Smooth muscle cell (in vitro differentiated cells): ENCODE data around the gene GFPT2. TPM values are rescaled to one million over a fixed set of nuclear protein-coding genes. Genes with fewer than 3 reads are reported as not detected.

Experiments
- DNase-seq: peaks from one replicate; lab custom pipeline; 2025; ENCODE audit not compliant: unreplicated experiment; lab: John Stamatoyannopoulos, UW
- H2AFZ ChIP-seq: fragments of 200-600 bp; sonication (generic); 2 replicates; pipeline ENCODE4 v1.6.0; 2016; ENCODE audit warnings: antibody characterized with exemption, low read depth, mild to moderate bottlenecking
- H3F3A ChIP-seq: fragments of 200-600 bp; sonication (generic); 2 replicates; pipeline ENCODE4 v1.6.0; 2017; ENCODE audit warnings: antibody characterized with exemption, low read depth
- H3K27ac ChIP-seq: fragments of 200-600 bp; sonication (generic); 2 replicates; pipeline ENCODE4 v1.5.1; 2016; ENCODE audit warnings: low read depth, mild to moderate bottlenecking
- H3K27me3 ChIP-seq: fragments of 200-600 bp; sonication (generic); 2 replicates; pipeline ENCODE4 v1.6.1; 2016; ENCODE audit warnings: low read depth, mild to moderate bottlenecking
- H3K36me3 ChIP-seq: fragments of 200-600 bp; sonication (generic); 2 replicates; pipeline ENCODE4 v1.5.1; 2016; ENCODE audit warnings: low read depth
- H3K4me1 ChIP-seq: fragments of 200-600 bp; sonication (generic); 2 replicates; pipeline ENCODE4 v1.5.1; 2016; ENCODE audit warnings: low read depth
- H3K4me2 ChIP-seq: fragments of 200-600 bp; sonication (generic); 2 replicates; pipeline ENCODE4 v1.6.0; 2016; ENCODE audit warnings: mild to moderate bottlenecking
- H3K4me3 ChIP-seq: fragments of 200-600 bp; sonication (generic); 2 replicates; pipeline ENCODE4 v1.5.1; 2016; ENCODE audit warnings: mild to moderate bottlenecking
- H3K79me2 ChIP-seq: fragments of 200-600 bp; sonication (generic); 2 replicates; pipeline ENCODE4 v1.6.0; 2016; ENCODE audit warnings: low read depth, mild to moderate bottlenecking
- H3K9ac ChIP-seq: fragments of 200-600 bp; sonication (generic); 2 replicates; pipeline ENCODE4 v1.6.0; 2016; ENCODE audit warnings: low read depth
- H3K9me3 ChIP-seq: fragments of 200-600 bp; sonication (generic); replicated peaks from 2 replicates; pipeline ENCODE4 v1.5.1; 2016; ENCODE audit warnings: low read depth
- H4K20me1 ChIP-seq: fragments of 200-600 bp; sonication (generic); 2 replicates; pipeline ENCODE4 v1.6.0; 2016; ENCODE audit warnings: low read depth
- WGBS: methylation state at CpG from one replicate; pipeline ENCODE4 v1.1.7; 2016; ENCODE audit warnings: low lambda C conversion rate; 5-methylcytosine and 5-hydroxymethylcytosine counted together
- polyA plus RNA-seq: library from polyadenylated mRNA; unstranded; fragments of >200 nt; fragmentation: Nextera tagmentation; extraction: Ambion mirVana; gene quantifications from 2 replicates; pipeline ENCODE4 v1.2.1, GENCODE V29; 2016
- total RNA-seq: library from RNA; depleted of rRNA; stranded (reverse); fragments of >200 nt; gene quantifications from 2 replicates; pipeline ENCODE4 v1.2.3, GENCODE V29; 2014
- TF ChIP-seq, protein P1 (sequence below): fragments of 200-600 bp; sonication (generic); IDR thresholded peaks from 2 replicates; pipeline ENCODE4 v1.5.1; 2017; ENCODE audit warnings: borderline replicate concordance, mild to moderate bottlenecking, antibody characterized with exemption; ENCODE audit not compliant: insufficient read depth, poor library complexity, severe bottlenecking

GFPT2 gene
- total and polyA plus RNA-seq, 2 experiments from 2014 or later: 137 to 243 TPM

GRCh38 chr5:180274695-180275094 is 78.4 kb downstream of the GFPT2 start:
- Histone ChIP-seq H3K4me3 (no peak overlapping the region), H2AFZ (no peak overlapping the region), H3K27me3 (no peaks in the 10 kb centered on the region), H3K27ac (no peak overlapping the region), H3K4me2 (no peak overlapping the region), H4K20me1 (no peaks in the 10 kb centered on the region), H3K9me3 (peaks cover 28% of the 10 kb centered on the region), H3K9ac (no peak overlapping the region), H3K36me3 (peaks cover 35% of the 10 kb centered on the region), H3K4me1 (no peaks in the 10 kb centered on the region), H3F3A (no peaks in the 10 kb centered on the region), H3K79me2 (peaks cover 3% of the 10 kb centered on the region)
- TF ChIP-seq, protein P1, sequence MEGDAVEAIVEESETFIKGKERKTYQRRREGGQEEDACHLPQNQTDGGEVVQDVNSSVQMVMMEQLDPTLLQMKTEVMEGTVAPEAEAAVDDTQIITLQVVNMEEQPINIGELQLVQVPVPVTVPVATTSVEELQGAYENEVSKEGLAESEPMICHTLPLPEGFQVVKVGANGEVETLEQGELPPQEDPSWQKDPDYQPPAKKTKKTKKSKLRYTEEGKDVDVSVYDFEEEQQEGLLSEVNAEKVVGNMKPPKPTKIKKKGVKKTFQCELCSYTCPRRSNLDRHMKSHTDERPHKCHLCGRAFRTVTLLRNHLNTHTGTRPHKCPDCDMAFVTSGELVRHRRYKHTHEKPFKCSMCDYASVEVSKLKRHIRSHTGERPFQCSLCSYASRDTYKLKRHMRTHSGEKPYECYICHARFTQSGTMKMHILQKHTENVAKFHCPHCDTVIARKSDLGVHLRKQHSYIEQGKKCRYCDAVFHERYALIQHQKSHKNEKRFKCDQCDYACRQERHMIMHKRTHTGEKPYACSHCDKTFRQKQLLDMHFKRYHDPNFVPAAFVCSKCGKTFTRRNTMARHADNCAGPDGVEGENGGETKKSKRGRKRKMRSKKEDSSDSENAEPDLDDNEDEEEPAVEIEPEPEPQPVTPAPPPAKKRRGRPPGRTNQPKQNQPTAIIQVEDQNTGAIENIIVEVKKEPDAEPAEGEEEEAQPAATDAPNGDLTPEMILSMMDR: no peak
- no peak for DNase-seq
- 100% methylated on average over 1 of the region's 1 CpG for WGBS

DNA sequence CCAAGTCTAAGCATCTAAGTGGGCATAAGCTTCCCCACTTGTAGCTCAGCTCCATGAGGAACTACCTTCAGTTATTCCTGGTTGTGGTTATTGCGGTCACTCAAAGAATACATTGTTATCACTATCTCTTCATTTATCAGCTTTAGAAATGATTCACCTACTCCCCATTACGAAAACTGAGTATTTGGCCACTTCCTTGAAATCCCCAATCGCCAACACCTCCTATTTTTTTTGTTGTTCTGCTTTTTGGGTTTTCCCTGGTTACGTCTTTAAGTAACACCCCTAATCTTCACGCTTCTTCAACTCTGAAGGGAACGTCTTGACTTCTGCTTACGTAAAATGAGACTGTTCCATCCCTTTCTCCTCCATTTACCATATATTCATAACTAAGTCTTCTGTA is 81.9 kb downstream of the GFPT2 start:
- H3K4me3 ChIP-seq: no peak overlapping the region
- TF ChIP-seq, protein P1: no peak
- H3K27ac ChIP-seq: no peak overlapping the region
- no peaks in the 10 kb centered on the region for H3K79me2 ChIP-seq
- H3K4me1 ChIP-seq: no peaks in the 10 kb centered on the region
- DNase-seq: no peak
- 83% methylated on average over 7 of the region's 7 CpGs for whole genome bisulfite sequencing
- H3K27me3 ChIP-seq: no peaks in the 10 kb centered on the region
- H3K4me2 ChIP-seq: no peak overlapping the region
- no peak overlapping the region for H2AFZ ChIP-seq
- H3K9me3 ChIP-seq: peaks cover 32% of the 10 kb centered on the region
- H3F3A ChIP-seq: no peaks in the 10 kb centered on the region
- no peaks in the 10 kb centered on the region for H4K20me1 ChIP-seq
- H3K9ac ChIP-seq: no peak overlapping the region
- peaks cover 46% of the 10 kb centered on the region for H3K36me3 ChIP-seq

DNA sequence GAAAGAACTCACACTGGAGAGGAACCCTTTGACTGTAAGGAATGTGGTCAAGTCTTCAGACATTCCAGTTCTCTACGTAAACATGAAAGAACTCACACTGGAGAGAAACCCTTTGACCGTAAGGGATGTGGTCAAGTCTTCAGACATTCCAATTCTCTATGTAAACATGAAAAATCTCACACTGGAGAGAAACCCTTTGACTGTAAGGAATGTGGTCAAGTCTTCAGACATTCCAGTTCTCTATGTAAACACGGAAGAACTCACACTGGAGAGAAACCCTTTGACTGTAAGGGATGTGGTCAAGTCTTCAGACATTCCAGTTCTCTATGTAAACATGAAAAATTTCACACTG is 93.9 kb downstream of the GFPT2 start:
- H3K4me1 ChIP-seq: no peaks in the 10 kb centered on the region
- no peaks in the 10 kb centered on the region for H4K20me1 ChIP-seq
- DNase-seq: no peak
- peaks cover 8% of the 10 kb centered on the region for H3F3A ChIP-seq
- peaks cover 93% of the 10 kb centered on the region for H3K9me3 ChIP-seq
- TF ChIP-seq, protein P1: no peak
- no peak overlapping the region for H3K27ac ChIP-seq
- H3K27me3 ChIP-seq: no peaks in the 10 kb centered on the region
- H3K9ac ChIP-seq: no peak overlapping the region
- H2AFZ ChIP-seq: no peak overlapping the region
- H3K79me2 ChIP-seq: no peaks in the 10 kb centered on the region
- 86% methylated on average over 3 of the region's 3 CpGs for WGBS
- no peak overlapping the region for H3K4me2 ChIP-seq
- peaks cover 83% of the 10 kb centered on the region for H3K36me3 ChIP-seq
- H3K4me3 ChIP-seq: no peak overlapping the region

GRCh38 chr5:180253036-180253824 is 99.9 kb downstream of the GFPT2 start:
- H3K9me3 ChIP-seq: peaks cover 43% of the 10 kb centered on the region
- no peak for DNase-seq
- no peaks in the 10 kb centered on the region for H3K4me1 ChIP-seq
- 98% methylated on average over 24 of the region's 24 CpGs for WGBS
- H2AFZ ChIP-seq: no peak overlapping the region
- H3K27me3 ChIP-seq: no peaks in the 10 kb centered on the region
- H4K20me1 ChIP-seq: no peaks in the 10 kb centered on the region
- no peaks in the 10 kb centered on the region for H3F3A ChIP-seq
- no peak overlapping the region for H3K4me2 ChIP-seq
- TF ChIP-seq, protein P1: no peak
- no peak overlapping the region for H3K27ac ChIP-seq
- no peaks in the 10 kb centered on the region for H3K79me2 ChIP-seq
- no peak overlapping the region for H3K4me3 ChIP-seq
- no peak overlapping the region for H3K9ac ChIP-seq
- peaks cover 47% of the 10 kb centered on the region for H3K36me3 ChIP-seq
